ENCODE data around the gene ITPRID1.
"Not testable (repeated sequence)": the region's sequence is repeated elsewhere in the genome, so short reads cannot be mapped to it uniquely, and the experiment has no call there.

Gene ITPRID1

GRCh38 chr7:31512166-31512565 lies 1.7 kb upstream of the ITPRID1 start:
- H3K27ac ChIP-seq: no peak overlapping the region
- no peak for DNase-seq (ENCODE audit: low spot score)
- no peak for TF ChIP-seq CTCF (IDR thresholded peaks at IDR 0.05)
- H3K4me3 ChIP-seq: no peak overlapping the region

- no peak for TF ChIP-seq CTCF (IDR thresholded peaks at IDR 0.05)
- H3K4me3 ChIP-seq: no peak overlapping the region
- no peak overlapping the region for H3K27ac ChIP-seq
- DNase-seq (ENCODE audit: low spot score): no peak
Measured at GRCh38 chr7:31516680-31517502, 3.0 kb downstream of the ITPRID1 start.

GRCh38 chr7:31517513-31517912 lies 3.6 kb downstream of the ITPRID1 start:
- Histone ChIP-seq H3K27ac (no peak overlapping the region), H3K4me3 (no peak overlapping the region)
- TF ChIP-seq CTCF (IDR thresholded peaks at IDR 0.05): no peak
- DNase-seq (ENCODE audit: low spot score): no peak

GRCh38 chr7:31518766-31519165 lies 4.9 kb downstream of the ITPRID1 start:
- no peak overlapping the region for H3K4me3 ChIP-seq
- TF ChIP-seq CTCF (IDR thresholded peaks at IDR 0.05): no peak
- no peak for DNase-seq (ENCODE audit: low spot score)
- H3K27ac ChIP-seq: no peak overlapping the region

- no peak for DNase-seq (ENCODE audit: low spot score)
- H3K4me3 ChIP-seq: no peak overlapping the region
- no peak for TF ChIP-seq CTCF (IDR thresholded peaks at IDR 0.05)
- no peak overlapping the region for H3K27ac ChIP-seq
Measured at GRCh38 chr7:31521336-31522010, 7.6 kb downstream of the ITPRID1 start.

- DNase-seq (ENCODE audit: low spot score): no peak
- H3K27ac ChIP-seq: no peak overlapping the region
- H3K4me3 ChIP-seq: no peak overlapping the region
- no peak for TF ChIP-seq CTCF (IDR thresholded peaks at IDR 0.05)
Measured at GRCh38 chr7:31526864-31527263, 13.0 kb downstream of the ITPRID1 start.

GRCh38 chr7:31529103-31529502 lies 15.2 kb downstream of the ITPRID1 start:
- no peak for DNase-seq (ENCODE audit: low spot score)
- no peak overlapping the region for H3K4me3 ChIP-seq
- no peak overlapping the region for H3K27ac ChIP-seq
- TF ChIP-seq CTCF (IDR thresholded peaks at IDR 0.05): no peak

GRCh38 chr7:31540651-31541185 lies 26.8 kb downstream of the ITPRID1 start:
- H3K4me3 ChIP-seq; H3K27ac ChIP-seq; DNase-seq (ENCODE audit: low spot score): not testable (repeated sequence)

All from coronary artery (tissue), 2 donors.